Bronchial epithelial cell (primary cell): ENCODE measurements around the gene UTP25. TPM values are rescaled to one million over a fixed set of nuclear protein-coding genes. Genes with fewer than 3 reads are reported as not detected.
A peak's percentile ranks its signal among the peaks of the same experiment; 100 is the strongest.

Source experiments
- DNase-seq: peaks from one replicate; pipeline ENCODE4 v3.0.0-alpha.2; 2010; ENCODE audit warnings: low read depth
- FAIRE-seq: peaks from 2 replicates; lab custom pipeline; 2011; peaks lifted over from hg19 to GRCh38; lab: Jason Lieb, UNC
- H3K27me3 ChIP-seq: 2 replicates; pipeline ENCODE4 v1.5.1; 2011; ENCODE audit warnings: low read length; ENCODE audit not compliant: control insufficient read depth, insufficient read depth
- H3K36me3 ChIP-seq: 2 replicates; pipeline ENCODE4 v1.5.1; 2011; ENCODE audit warnings: low read length; ENCODE audit not compliant: control insufficient read depth, insufficient read depth
- H3K4me3 ChIP-seq: 2 replicates; pipeline ENCODE4 v1.5.1; 2011; ENCODE audit warnings: mild to moderate bottlenecking, low read depth, low read length, control low read depth
- total RNA-seq: library from RNA; depleted of rRNA; stranded (reverse); fragments of >200 nt; gene quantifications from 2 replicates; pipeline ENCODE4 v1.2.1, GENCODE V29; 2014
- TF ChIP-seq, protein P1 (sequence below): IDR thresholded peaks from 2 replicates; pipeline ENCODE4 v1.5.1; 2011; ENCODE audit warnings: mild to moderate bottlenecking, moderate library complexity, low read length, control low read depth, inconsistent platforms; ENCODE audit not compliant: insufficient read depth, severe bottlenecking

Gene UTP25
- total RNA-seq, 1 donor from 2014 or later: 6.3 TPM

- DNase-seq (no peak), FAIRE-seq (no peak)
- Histone ChIP-seq H3K36me3 (peaks cover 41% of the 10 kb centered on the region), H3K27me3 (no peaks in the 10 kb centered on the region), H3K4me3 (peak overlapping the region; percentile 95)
- TF ChIP-seq, protein P1, sequence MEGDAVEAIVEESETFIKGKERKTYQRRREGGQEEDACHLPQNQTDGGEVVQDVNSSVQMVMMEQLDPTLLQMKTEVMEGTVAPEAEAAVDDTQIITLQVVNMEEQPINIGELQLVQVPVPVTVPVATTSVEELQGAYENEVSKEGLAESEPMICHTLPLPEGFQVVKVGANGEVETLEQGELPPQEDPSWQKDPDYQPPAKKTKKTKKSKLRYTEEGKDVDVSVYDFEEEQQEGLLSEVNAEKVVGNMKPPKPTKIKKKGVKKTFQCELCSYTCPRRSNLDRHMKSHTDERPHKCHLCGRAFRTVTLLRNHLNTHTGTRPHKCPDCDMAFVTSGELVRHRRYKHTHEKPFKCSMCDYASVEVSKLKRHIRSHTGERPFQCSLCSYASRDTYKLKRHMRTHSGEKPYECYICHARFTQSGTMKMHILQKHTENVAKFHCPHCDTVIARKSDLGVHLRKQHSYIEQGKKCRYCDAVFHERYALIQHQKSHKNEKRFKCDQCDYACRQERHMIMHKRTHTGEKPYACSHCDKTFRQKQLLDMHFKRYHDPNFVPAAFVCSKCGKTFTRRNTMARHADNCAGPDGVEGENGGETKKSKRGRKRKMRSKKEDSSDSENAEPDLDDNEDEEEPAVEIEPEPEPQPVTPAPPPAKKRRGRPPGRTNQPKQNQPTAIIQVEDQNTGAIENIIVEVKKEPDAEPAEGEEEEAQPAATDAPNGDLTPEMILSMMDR: no peak
Observed at GRCh38 chr1:209802117-209802779, 25.5 kb upstream of the UTP25 start.

GRCh38 chr1:209802780-209803152, 25.0 kb upstream of the UTP25 start:
- H3K4me3 ChIP-seq: peak overlapping the region; percentile 95
- TF ChIP-seq, protein P1: no peak
- no peak for DNase-seq
- peaks cover 39% of the 10 kb centered on the region for H3K36me3 ChIP-seq
- peak; percentile 40 for FAIRE-seq
- H3K27me3 ChIP-seq: no peaks in the 10 kb centered on the region

GRCh38 chr1:209803568-209803967, 24.2 kb upstream of the UTP25 start:
- TF ChIP-seq, protein P1: no peak
- peak; percentile 92 for FAIRE-seq
- H3K27me3 ChIP-seq: no peaks in the 10 kb centered on the region
- peaks cover 37% of the 10 kb centered on the region for H3K36me3 ChIP-seq
- H3K4me3 ChIP-seq: peak overlapping the region; percentile 95
- no peak for DNase-seq

DNA sequence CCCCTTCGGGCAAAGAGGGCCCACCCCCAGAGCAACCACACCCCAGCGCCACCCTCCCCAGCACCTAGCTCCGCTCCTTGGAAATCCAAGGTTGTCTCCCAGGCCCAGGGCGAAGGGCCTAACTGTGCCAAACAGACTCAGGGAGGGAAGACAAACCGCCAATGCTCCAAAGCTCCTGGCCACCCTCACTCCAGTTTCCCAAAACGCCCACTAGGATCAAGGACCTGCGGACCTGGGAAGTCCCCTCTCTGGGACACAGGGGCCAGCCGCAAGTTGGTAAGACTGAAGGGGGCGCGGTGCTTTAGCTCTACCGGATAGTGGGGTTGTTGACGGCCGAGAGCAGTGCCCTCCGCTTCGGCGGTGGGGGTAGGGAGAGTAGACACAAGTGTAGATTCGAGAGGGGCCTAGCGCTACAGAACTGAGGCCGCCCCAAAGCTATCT, 22.4 kb upstream of the UTP25 start:
- peak; percentile 24 for DNase-seq
- H3K4me3 ChIP-seq: peak overlapping the region; percentile 95
- TF ChIP-seq, protein P1: peak; percentile 21
- H3K27me3 ChIP-seq: no peaks in the 10 kb centered on the region
- H3K36me3 ChIP-seq: peaks cover 28% of the 10 kb centered on the region
- FAIRE-seq: no peak

DNA sequence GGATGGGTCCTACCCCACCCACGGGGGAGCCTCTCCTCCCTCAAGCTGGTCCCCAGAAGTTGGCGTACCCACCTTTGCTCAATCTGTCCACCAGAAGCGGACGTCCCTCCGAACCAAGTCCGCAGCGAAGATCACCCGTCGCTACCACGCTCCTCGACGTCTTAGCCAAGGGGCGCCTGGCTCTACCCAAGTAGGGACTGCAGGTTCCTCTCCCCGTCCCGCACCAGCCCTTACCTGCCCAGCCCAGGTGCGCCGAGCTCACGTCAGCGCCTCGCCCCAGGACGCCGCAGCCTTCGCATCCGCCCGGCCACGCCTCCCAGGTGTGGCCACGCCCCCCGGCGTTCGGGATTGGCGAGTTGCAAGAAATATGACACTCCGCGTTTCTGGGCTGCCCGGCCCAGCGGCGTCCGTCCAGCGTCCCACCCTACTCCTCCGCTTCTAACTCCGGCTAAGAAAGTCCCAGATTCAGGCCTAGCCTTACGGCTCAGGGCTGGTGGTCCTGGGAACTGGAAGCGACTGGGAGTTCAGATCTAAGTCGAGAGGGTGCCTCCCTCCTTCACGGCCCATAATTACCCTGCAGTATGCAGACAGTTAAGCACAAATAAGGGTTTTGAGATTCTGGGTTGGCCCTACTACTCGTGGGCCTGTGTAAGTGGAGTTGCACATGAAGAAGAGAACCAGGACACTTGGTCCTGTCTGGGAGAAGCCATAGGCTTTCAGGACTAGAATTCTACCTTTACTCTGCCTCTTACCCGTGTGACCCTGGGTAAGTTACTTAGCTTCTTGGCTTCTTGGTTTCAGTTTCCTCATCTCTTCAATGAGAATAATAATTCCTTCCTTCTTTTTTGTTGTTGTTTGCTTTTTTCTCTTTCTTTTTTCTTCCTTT, 21.7 kb upstream of the UTP25 start, which contains the start of gene IRF6:
TSS of gene IRF6 (minus strand) at position 268 of the 886 bp plus-strand sequence. CDS start 4,729 bp downstream, outside the sequence.
- Histone ChIP-seq H3K27me3 (no peaks in the 10 kb centered on the region), H3K36me3 (peaks cover 23% of the 10 kb centered on the region), H3K4me3 (peak within 1 kb of the TSS; percentile 95)
- FAIRE-seq: no peak
- TF ChIP-seq, protein P1: no peak
- peak; percentile 91 for DNase-seq
